SKM-1 (cell line): ENCODE measurements around the gene EPHA6.
"Not testable (repeated sequence)": the region's sequence is repeated elsewhere in the genome, so short reads cannot be mapped to it uniquely, and the experiment has no call there.

ENCODE experiments used
- DNase-seq: peaks from one replicate; lab custom pipeline; 2025; ENCODE audit not compliant: unreplicated experiment; lab: John Stamatoyannopoulos, UW

The EPHA6 gene

DNA sequence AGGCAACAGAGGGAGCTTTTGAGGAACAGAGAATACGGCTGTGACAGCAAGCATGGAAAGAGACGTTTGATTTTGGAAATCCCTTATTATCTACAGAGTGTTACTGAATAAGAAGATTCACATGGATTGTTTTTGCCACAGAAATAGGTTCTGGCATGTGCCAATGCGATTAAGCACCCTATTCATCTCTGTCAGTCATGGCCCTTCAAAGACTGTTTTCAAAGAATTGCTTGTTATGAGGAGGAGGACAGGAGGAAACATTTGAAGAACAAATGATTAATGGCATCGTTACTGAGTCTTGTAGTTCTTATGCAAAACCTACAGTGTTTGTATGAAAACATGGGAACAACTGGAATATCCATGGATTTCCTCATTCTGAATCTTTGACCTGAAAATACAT is 86.2 kb downstream of the EPHA6 start:
- no peak for DNase-seq

DNA sequence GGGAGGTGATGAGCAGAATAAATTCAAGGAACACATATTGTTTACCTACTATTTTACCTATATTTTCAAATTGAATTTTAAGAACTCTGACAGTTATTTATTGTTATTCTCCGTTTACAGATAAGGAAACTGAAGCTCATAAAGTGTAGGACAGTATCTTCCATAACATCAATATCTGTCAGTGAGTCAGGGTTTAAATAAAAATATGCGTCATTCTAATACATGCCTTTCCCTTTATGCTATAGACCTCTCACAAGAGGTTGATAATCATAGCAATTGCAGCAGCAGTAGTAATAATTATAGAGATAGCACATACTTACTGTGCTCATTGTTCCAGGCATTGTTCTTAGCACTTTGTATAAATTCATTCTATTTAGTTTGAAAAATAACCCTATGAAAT is 101.1 kb downstream of the EPHA6 start:
- DNase-seq, result no peak

DNA sequence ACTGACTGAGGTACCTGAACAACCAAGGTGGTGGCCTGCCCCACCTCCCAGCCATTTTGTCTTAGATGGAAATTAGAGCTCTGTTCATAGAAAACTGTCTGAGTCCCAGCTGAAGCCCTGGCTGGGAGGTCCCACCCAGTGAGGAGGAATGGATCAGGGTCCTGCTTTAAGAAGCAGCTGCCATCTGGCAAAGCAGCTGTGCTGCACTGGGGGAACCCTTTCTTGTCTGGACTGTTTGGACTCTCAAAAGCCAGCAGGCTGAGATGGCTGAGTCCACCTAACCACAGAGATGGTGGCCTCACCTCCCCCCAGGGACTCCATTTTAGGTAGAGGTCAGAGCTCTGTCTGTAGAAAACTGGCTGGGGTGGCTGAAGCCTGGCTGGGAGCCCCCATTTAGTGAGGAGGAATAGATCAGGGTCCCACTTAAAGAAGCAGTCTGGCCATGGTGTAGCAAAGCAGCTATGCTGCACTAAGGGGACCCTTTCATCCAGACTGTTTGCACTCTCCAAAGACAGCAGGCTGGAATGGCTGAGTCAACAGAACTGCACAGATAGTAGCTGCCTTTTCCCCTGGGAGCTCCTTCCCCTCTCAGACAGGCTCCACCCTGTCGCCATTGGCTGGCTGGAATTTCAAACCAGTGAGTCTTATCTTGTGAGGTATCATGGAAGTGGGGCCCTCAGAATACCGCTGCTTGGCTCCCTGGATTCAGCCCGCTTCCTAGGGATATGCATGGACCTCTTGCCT is 116.9 kb downstream of the EPHA6 start:
- no peak for DNase-seq

DNA sequence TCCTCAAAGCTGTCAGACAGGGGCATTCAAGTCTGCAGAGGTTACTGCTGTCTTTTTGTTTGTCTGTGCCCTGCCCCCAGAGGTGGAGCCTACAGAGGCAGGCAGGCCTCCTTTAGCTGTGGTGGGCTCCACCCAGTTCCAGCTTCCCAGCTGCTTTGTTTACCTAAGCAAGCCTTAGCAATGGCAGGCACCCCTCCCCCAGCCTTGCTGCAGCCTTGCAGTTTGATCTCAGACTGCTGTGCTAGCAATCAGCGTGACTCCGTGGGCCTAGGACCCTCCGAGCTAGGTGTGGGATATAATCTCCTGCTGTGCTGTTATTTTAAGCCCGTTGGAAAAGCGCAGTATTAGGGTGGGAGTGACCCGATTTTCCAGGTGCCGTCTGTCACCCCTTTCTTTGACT is 127.7 kb downstream of the EPHA6 start:
- not testable (repeated sequence) for DNase-seq

DNA sequence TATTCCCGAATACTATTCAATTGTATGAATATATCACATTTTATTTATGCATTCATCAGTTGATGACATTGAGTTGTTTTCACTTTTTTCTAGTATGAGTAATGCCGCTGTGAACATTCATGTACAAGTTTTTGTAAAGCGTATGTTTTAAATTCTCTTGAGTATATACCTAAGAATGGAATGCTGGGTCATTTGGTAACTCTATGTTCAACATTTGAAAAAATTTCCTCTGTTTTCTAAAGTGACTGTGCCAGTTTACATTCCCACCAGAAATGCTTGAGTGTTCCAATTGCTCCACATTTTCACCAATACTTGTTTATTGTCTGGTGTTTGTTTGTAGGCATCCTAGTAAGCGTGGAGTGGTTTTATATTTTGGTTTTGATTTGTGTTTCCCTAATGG is 144.5 kb downstream of the EPHA6 start:
- no peak for DNase-seq

DNA sequence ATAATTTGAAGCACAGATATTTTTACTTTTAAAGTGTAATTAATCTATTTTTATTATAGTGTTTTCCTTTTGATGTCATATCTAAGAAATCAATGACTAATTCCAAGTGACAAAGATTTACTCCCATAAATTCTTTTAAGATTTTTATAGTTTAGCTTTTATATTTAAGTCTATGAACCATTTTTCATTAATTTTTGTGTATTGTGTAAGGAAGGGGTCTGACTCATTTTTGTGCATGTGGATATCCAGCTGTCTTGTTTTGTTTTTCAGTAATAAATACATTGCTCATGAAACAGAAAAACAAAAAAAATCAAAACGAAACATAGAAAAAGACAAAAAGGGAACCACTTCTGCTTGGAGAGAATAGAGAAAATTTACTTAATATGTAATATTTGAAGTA is 145.1 kb downstream of the EPHA6 start:
- DNase-seq, result no peak

DNA sequence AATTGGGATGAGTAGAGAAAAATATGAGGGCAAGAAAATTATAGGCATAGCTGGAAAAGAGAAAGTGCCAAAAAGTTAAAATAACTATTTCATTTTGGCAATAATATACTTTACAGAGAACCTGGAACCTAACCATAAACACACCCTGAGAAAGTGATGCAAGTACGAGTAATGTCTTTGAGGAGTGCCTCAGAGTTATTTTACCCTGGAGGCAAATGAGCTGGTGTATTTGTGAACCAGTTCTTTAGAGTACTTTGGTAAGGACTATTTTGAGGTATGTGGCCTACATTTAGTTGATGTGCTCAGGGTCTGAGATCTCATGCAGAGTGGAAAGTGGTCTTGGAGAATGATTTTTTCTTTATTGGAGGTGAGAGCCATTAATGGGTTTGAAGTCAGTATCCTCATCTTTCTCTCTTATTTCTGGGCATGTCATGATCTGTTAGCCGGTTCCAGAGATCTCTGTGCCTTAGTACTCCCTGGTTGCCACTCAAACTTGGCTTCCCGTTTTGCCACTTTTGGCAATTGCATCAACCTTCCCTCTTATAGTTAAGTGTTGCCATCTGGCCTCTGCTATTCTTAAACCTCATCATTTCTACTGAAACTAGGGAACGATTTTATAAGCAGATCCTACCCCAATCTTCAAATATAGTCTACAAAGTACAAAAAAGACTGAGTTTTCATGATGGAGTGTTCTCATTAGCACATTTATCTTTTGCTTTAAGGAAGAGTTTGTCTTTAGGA is 145.7 kb downstream of the EPHA6 start:
- no peak for DNase-seq

DNA sequence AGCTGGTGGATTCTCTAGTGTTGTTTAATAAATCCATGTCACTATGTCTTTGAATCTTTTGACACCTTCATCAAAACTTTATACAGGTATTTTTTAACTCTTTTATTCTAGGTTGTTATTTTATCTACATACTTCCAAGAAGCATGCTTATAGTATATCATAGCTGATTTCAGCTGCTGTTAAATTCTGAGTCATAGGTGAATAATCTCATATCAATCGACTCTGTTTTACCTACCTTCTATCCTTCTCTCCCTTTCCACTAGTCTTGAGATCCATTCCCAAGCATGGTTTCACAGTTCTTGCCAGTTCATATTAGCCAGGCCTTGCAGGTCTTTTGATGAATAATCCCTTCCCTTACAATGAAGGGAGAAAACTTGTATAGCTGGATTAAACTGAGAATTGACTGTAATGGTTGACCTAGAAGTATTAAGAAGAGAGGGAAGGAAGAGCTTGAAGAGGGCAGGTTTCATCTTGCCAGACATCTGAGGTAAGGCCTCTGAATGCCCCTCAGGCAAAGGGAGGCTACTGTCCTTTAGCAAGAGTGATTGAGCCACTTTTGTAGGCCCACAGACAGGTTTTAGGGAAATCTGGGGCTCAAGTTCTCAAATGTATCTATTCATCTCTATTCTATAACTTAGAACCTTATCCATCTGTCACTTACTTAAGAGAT is 146.4 kb downstream of the EPHA6 start:
- DNase-seq, result no peak

DNA sequence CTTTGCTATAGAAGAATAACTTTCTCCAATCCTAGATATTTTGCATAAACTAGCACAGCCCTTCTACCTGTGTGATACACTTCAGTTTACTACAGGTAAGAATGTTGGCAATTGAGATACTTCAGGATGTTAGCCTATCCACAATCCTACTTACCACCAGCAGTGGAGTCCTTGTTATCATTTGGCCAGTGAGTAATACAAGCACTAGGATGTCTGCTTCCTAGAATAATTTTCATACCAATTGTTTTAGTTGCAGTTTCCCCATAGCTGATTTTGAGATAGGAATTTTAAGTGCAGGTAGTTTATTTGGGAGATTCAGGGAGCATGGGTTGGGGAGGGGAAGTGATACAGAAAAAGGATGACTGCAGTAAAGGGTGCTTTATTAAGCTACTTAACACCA is 147.2 kb downstream of the EPHA6 start:
- DNase-seq, result no peak

DNA sequence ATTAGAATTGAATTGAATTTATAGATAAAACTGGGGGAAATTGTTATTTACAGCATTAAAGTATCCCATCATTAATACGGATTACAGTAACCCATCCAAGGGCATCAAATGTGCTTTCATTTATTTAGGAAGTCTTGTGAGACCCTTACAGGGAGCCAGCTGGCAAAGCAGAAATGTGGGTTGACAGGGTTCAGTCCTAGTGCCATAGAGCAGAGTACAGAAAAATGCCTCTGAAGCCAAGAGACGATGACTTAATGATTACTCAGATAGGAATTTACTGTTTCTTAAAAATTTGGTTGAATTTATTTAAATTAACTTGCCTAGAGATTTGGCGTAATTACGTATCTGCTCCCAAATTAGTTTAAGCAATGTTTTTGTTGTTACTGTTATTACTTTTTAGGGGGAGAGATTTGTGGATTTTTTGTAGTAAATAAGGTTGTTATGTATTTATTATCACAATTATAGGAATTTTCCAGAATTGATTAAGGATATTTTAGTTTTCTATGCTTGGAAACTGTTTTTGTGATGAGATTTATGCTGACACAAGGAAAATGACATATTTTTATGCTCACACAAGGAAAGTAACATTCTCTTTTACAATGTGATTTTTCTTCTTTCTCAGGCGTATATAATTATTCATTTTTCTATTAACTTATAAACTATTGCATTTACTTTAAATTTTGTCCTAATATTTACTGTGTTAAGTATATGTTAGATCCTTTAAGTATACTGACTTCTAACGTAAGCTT is 152.0 kb downstream of the EPHA6 start:
- DNase-seq, result no peak

DNA sequence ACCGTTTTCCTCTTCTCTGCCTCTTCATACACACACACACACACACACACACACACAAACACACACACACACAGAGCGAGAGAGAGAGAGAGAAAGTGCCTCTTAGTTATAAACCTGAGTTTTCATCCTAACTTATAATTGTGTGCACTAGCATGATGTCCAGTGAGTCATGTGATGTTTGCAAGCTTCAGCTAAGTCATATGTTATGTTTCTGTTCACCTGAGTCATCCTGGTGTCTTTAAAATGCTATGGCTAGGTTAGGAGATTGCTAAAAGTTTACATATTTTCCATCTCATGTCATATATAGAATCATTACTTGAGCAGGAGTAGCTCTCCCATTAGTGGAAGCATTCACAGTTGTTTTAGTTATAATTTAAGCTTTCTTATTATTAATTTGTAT is 155.8 kb downstream of the EPHA6 start:
- no peak for DNase-seq

DNA sequence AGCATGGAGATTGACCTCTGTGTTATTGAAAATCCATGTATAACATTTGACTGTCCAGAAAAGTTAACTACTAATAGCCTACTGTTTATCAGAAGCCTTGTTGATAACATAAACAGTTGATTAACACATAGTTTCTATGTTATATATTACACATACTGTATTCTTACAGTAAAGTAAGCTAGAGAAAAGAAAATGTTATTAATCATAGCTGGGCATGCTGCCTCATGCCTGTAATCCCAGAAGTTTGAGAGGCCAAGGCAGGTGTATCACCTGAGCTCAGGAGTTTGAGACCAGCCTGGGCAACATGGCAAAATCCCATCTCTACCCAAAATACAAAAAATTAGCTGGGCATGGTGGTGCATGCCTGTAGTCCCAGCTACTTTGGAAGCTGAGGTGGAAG is 163.3 kb downstream of the EPHA6 start:
- DNase-seq, result no peak

DNA sequence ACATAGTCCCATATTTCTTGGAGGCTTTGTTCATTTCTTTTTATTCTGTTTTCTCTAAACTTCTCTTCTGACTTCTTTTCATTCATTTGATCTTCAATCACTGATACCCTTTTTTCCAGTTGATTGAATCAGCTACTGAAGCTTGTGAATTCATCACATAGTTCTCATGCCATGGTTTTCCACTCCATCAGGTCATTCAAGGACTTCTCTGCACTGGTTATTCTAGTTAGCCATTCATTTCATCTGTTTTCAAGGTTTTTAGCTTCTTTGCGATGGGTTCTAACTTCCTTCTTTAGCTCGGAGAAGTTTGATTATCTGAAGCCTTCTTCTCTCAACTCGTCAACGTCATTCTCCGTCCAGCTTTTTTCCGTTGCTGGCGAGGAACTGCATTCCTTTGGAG is 169.3 kb downstream of the EPHA6 start:
- DNase-seq, result not testable (repeated sequence)

DNA sequence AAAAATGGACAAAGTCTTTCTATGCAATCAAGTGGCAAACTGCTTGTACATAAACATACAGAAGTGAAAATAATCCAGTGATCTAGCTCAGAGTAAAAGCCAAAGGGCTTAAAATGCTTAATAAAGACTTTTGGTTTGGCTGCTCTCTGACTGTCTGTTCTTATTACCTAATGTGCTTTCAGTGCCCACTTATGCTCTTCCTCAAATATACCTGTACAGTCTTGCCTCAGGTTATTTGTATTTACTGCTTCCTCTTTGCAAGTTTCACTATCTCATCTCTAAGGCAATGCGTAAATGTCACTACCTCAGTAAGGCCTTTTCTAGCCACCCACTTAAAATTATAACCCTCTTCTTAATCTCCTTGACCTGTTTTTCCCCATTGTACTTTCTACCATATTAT is 171.8 kb downstream of the EPHA6 start:
- DNase-seq, result no peak

DNA sequence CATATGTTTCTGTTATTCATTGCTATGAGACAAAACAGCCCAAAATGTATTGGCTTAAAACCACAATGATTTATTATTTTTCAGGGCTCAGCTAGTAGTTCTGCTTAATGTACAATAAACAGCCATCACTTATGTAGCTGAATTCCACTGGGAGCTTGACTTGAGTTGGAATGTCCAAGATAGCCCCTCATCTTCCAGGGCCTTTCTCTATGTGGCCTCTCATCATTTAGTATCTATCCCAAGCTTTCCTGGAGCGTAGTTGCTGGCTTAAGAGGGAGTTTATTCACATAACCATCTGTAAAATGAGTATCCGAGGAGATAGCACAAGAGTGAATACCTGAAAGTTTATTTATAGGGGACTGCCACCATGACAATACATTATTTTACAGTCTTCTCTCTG is 176.8 kb downstream of the EPHA6 start:
- DNase-seq, result no peak

DNA sequence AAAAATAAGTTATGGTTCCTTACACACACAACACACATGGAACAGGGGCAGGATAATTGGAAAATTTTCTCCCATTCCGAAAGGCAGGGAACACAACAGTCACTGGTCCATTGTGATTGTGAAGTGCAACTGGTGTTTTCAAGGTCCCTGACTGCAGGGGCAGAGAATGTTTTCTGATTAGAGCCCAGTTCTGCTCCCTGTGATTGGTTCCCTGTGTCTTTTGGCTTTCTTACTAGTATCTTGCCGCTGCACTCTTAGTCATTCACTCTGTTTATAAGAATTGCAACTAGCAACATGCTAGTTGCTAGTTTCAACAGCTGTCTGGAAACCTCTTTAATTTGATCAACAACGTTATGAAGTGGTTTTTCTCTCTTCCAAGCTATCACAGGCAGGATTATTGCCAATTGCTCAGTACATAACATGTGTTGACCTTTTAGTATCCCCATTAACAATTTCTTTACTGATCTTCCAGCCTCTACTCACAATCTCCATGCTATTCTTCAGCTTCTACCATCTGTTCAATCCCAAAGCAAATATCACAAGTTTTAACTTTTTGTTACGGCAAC is 177.5 kb downstream of the EPHA6 start:
- DNase-seq, result no peak

DNA sequence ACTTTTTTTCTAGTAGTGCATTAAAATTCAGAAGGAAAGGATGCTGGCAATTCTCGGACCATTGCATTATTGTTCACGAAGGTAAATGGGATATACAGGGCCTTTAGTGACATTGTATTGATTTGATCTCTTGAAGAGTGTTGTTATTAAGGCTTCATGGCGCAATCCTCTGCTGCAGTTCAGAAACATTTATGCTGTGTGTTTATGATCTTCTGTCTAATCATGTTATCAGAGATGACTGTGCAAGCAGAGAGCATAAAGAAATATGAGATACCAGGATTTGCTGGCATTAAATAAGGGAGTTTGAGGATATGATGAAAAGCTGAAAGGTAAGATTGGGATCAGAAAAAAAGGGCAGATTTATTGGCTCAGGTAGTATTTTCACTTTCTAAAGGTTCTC is 180.6 kb downstream of the EPHA6 start:
- no peak for DNase-seq

DNA sequence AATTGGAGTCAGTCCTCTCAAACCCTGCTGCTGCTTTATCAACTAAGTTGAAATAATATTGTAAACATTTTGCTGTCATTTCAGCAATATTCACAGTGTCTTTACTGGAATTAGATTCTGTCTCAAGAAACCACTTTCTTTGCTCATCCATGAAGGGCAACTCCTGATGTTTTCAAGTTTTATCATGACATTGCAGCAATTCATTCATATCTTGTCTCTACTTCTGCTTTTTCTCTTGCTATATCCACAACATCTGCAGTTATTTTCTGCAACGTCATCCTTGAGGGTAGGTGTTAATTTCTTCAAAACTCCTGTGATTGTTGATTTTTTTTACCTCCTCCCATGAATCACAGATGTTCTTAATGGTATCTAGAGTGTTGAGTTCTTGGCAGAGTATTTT is 181.6 kb downstream of the EPHA6 start:
- DNase-seq, result peak; percentile 39

DNA sequence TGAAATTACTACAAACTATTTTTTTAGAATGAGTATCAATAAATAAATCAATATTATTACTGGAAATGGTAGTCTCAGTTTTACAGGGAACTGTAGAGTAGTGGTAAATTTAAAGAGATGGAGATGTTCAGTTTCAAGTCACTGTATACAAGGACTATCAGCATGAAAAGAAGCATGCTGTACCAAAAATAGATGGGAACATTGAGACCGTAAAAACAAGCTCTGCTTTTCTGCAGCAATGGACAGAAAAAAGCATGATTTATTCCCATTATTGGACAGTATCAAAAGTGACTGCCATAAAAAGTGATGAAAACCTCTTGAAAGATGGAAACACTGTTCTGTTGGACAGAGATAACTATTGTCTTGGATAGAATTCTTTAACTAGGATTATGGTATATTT is 187.2 kb downstream of the EPHA6 start:
- DNase-seq, result no peak

DNA sequence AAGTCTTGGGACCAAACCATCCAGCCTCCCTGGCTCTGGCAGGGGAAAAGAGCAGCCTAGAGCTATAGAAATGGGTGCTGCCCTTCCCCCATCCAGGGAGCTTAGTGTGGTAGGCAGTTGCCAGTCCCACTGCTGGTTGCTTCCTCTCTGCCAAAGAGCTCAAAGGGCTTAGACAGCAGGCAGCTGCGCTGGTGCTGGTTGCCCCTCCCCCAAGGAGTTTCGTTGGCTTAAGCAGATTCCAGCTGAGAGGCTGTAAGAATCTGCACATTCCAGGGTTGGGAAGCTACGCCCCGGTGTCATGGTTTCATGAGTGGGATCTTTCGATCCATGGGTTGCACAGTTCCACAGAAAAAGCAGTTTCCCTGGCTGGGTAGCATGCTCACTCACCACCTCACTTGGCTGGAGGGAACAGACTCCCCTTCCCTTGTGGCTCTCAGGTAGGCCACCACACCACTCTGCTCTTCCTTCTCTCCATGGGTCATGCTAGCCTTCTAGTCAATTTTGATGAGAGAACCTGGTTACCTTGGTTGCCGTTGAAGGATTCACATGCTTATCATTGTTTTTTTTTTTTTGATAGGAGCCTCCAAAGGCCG is 195.1 kb downstream of the EPHA6 start:
- DNase-seq, result no peak
